ENCODE data around the gene OSBPL10. TPM values are rescaled to one million over a fixed set of nuclear protein-coding genes. Genes with fewer than 3 reads are reported as not detected.

OSBPL10 gene
- total and polyA plus RNA-seq, 2 of the 8 experiments (the other 6 are each of a cell fraction or from before 2014, with no cell fraction given): 26.2 to 86.7 TPM

- TF ChIP-seq, protein P1, sequence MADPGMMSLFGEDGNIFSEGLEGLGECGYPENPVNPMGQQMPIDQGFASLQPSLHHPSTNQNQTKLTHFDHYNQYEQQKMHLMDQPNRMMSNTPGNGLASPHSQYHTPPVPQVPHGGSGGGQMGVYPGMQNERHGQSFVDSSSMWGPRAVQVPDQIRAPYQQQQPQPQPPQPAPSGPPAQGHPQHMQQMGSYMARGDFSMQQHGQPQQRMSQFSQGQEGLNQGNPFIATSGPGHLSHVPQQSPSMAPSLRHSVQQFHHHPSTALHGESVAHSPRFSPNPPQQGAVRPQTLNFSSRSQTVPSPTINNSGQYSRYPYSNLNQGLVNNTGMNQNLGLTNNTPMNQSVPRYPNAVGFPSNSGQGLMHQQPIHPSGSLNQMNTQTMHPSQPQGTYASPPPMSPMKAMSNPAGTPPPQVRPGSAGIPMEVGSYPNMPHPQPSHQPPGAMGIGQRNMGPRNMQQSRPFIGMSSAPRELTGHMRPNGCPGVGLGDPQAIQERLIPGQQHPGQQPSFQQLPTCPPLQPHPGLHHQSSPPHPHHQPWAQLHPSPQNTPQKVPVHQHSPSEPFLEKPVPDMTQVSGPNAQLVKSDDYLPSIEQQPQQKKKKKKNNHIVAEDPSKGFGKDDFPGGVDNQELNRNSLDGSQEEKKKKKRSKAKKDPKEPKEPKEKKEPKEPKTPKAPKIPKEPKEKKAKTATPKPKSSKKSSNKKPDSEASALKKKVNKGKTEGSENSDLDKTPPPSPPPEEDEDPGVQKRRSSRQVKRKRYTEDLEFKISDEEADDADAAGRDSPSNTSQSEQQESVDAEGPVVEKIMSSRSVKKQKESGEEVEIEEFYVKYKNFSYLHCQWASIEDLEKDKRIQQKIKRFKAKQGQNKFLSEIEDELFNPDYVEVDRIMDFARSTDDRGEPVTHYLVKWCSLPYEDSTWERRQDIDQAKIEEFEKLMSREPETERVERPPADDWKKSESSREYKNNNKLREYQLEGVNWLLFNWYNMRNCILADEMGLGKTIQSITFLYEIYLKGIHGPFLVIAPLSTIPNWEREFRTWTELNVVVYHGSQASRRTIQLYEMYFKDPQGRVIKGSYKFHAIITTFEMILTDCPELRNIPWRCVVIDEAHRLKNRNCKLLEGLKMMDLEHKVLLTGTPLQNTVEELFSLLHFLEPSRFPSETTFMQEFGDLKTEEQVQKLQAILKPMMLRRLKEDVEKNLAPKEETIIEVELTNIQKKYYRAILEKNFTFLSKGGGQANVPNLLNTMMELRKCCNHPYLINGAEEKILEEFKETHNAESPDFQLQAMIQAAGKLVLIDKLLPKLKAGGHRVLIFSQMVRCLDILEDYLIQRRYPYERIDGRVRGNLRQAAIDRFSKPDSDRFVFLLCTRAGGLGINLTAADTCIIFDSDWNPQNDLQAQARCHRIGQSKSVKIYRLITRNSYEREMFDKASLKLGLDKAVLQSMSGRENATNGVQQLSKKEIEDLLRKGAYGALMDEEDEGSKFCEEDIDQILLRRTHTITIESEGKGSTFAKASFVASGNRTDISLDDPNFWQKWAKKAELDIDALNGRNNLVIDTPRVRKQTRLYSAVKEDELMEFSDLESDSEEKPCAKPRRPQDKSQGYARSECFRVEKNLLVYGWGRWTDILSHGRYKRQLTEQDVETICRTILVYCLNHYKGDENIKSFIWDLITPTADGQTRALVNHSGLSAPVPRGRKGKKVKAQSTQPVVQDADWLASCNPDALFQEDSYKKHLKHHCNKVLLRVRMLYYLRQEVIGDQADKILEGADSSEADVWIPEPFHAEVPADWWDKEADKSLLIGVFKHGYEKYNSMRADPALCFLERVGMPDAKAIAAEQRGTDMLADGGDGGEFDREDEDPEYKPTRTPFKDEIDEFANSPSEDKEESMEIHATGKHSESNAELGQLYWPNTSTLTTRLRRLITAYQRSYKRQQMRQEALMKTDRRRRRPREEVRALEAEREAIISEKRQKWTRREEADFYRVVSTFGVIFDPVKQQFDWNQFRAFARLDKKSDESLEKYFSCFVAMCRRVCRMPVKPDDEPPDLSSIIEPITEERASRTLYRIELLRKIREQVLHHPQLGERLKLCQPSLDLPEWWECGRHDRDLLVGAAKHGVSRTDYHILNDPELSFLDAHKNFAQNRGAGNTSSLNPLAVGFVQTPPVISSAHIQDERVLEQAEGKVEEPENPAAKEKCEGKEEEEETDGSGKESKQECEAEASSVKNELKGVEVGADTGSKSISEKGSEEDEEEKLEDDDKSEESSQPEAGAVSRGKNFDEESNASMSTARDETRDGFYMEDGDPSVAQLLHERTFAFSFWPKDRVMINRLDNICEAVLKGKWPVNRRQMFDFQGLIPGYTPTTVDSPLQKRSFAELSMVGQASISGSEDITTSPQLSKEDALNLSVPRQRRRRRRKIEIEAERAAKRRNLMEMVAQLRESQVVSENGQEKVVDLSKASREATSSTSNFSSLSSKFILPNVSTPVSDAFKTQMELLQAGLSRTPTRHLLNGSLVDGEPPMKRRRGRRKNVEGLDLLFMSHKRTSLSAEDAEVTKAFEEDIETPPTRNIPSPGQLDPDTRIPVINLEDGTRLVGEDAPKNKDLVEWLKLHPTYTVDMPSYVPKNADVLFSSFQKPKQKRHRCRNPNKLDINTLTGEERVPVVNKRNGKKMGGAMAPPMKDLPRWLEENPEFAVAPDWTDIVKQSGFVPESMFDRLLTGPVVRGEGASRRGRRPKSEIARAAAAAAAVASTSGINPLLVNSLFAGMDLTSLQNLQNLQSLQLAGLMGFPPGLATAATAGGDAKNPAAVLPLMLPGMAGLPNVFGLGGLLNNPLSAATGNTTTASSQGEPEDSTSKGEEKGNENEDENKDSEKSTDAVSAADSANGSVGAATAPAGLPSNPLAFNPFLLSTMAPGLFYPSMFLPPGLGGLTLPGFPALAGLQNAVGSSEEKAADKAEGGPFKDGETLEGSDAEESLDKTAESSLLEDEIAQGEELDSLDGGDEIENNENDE (IDR thresholded peaks at IDR 0.05; ENCODE audit: insufficient replicate concordance, low read length): no peak
- TF ChIP-seq KDM4A (IDR thresholded peaks at IDR 0.05; ENCODE audit: low read depth, low read length, severe bottlenecking) (no peak), SP4 (IDR thresholded peaks at IDR 0.05; ENCODE audit: low read length) (no peak), JUN (IDR thresholded peaks at IDR 0.05; ENCODE audit: low read depth, low read length) (no peak), KDM5A (IDR thresholded peaks at IDR 0.05; ENCODE audit: low read length) (no peak), CTCF (IDR thresholded peaks at IDR 0.05; ENCODE audit: control extremely low read depth in 1 of 3, insufficient read depth in 1 of 3, low read depth in 1 of 3, low read length in 3 of 3) (no peak)
- TF ChIP-seq, protein P2, sequence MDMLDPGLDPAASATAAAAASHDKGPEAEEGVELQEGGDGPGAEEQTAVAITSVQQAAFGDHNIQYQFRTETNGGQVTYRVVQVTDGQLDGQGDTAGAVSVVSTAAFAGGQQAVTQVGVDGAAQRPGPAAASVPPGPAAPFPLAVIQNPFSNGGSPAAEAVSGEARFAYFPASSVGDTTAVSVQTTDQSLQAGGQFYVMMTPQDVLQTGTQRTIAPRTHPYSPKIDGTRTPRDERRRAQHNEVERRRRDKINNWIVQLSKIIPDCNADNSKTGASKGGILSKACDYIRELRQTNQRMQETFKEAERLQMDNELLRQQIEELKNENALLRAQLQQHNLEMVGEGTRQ (IDR thresholded peaks at IDR 0.05; ENCODE audit: low read length): no peak
Observed at GRCh38 chr3:31896026-31896425, 85.0 kb downstream of the OSBPL10 start (continued).
